Effector memory CD4-positive, alpha-beta T cell (primary cell): ENCODE data around the gene SETBP1.

Experiments used
- DNase-seq, 3 donors: peaks; one replicate each; pipeline ENCODE4 v3.0.0-alpha.2; 2020
- H3K27ac ChIP-seq: 2 replicates; pipeline ENCODE4 v1.7.0; 2013; ENCODE audit warnings: mild to moderate bottlenecking, low read length, moderate library complexity; ENCODE audit not compliant: insufficient read depth, poor library complexity, severe bottlenecking
- H3K27me3 ChIP-seq: replicated peaks from 2 replicates; pipeline ENCODE4 v1.7.0; 2013; ENCODE audit warnings: mild to moderate bottlenecking, low read length; ENCODE audit not compliant: insufficient read depth, control insufficient read depth, poor library complexity, severe bottlenecking
- H3K36me3 ChIP-seq: 2 replicates; pipeline ENCODE4 v1.7.0; 2013; ENCODE audit warnings: mild to moderate bottlenecking, low read length, moderate library complexity; ENCODE audit not compliant: control insufficient read depth, insufficient read depth
- H3K4me1 ChIP-seq: 2 replicates; pipeline ENCODE4 v1.7.0; 2013; ENCODE audit warnings: low read length, mild to moderate bottlenecking; ENCODE audit not compliant: control insufficient read depth, insufficient read depth, poor library complexity, severe bottlenecking
- H3K4me3 ChIP-seq: 2 replicates; pipeline ENCODE4 v1.7.0; 2013; ENCODE audit warnings: low read length, low read depth, mild to moderate bottlenecking; ENCODE audit not compliant: insufficient read depth, poor library complexity, severe bottlenecking
- H3K9me3 ChIP-seq: 2 replicates; pipeline ENCODE4 v1.7.0; 2013; ENCODE audit warnings: mild to moderate bottlenecking, low read length, moderate library complexity; ENCODE audit not compliant: control insufficient read depth

The SETBP1 gene

DNA sequence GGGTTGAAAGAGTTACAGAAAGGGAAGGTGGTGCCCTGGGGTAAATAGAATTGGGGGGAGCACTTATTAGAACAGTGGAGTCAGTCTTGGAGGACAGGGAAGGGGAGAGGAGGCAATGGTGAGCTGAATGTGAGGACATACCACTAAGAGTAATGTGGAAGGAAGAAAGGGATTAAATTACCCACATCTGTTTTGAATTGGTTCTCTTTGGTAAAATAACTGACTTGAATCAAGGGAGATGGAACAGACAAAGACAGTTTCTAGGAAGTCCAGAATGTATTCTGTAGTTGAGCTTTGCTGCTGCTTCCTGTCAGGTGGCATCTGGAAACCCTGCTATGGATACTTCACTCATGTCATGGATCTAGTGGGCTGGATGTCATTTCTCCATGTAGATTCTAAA, 6.7 kb downstream of the SETBP1 start:
- no peaks in the 10 kb centered on the region for H3K4me1 ChIP-seq
- no peaks in the 10 kb centered on the region for H3K9me3 ChIP-seq
- no peaks in the 10 kb centered on the region for H3K27me3 ChIP-seq
- no peak overlapping the region for H3K4me3 ChIP-seq
- no peak for DNase-seq
- H3K27ac ChIP-seq = no peak overlapping the region
- no peaks in the 10 kb centered on the region for H3K36me3 ChIP-seq

DNA sequence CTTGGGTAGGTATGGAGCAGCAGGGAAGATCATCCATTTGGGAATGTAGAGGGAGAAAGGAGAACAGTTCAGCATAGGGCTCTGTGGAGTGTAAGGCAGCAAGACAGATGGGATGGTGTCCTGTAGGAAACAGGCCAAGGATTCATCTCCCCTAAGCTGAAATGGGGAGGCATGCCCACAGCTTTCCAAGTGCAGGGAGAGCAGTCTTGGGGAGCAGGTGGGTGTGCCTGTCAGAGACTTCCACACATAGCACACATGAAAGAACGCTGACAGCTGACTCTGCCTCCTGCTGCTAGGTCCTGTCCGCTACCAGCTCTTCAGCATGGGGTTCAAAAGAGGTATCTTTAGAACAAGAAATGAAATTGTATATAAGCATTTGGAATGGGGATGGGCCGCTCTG, 9.0 kb downstream of the SETBP1 start:
- no peak overlapping the region for H3K4me3 ChIP-seq
- H3K9me3 ChIP-seq = no peaks in the 10 kb centered on the region
- no peaks in the 10 kb centered on the region for H3K27me3 ChIP-seq
- H3K27ac ChIP-seq = no peak overlapping the region
- no peaks in the 10 kb centered on the region for H3K36me3 ChIP-seq
- no peak for DNase-seq
- no peaks in the 10 kb centered on the region for H3K4me1 ChIP-seq

DNA sequence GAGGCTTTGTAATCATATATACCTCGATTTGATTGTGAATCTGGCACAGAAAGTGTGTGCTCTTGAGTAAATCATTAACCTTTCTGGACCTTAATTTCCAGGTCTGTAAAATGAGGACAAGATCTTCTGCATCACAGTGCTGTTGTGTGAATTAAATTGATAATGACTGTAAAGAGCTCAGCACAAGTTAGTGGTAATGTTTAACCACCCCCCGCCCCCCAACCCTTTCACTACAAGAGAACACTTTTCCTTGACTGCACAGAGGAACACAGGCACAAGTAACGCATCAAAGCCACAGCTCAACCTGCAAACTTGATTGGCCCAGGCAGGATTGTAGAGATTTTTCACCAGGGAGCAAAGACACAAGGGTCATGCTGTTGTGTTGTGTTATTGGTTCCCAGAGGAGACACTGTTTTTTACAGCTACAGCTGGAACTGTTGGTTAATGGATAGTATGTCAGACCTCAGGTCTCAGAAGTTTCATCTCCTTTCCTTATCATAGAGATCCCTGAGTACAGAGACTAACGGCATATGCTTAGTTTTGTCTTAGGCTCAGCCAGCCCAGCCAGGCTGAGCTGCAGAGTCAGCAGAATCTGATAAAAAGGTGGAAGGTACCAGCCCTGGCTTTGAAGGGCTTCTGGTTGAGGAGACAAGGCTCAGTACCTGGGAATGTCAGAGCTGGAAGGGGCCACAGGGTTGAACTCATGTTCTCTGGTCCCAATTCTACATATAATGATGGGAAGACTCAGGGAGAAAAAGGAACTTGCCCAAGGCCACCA, 10.6 kb downstream of the SETBP1 start:
- Histone ChIP-seq H3K36me3 (no peaks in the 10 kb centered on the region), H3K9me3 (no peaks in the 10 kb centered on the region), H3K4me1 (no peaks in the 10 kb centered on the region), H3K4me3 (no peak overlapping the region), H3K27me3 (no peaks in the 10 kb centered on the region), H3K27ac (no peak overlapping the region)
- no peak for DNase-seq

GRCh38 chr18:44693030-44693784, 12.5 kb downstream of the SETBP1 start:
- DNase-seq = no peak
- H3K4me1 ChIP-seq = no peaks in the 10 kb centered on the region
- H3K27me3 ChIP-seq = no peaks in the 10 kb centered on the region
- no peak overlapping the region for H3K27ac ChIP-seq
- H3K4me3 ChIP-seq = no peak overlapping the region
- H3K36me3 ChIP-seq = no peaks in the 10 kb centered on the region
- no peaks in the 10 kb centered on the region for H3K9me3 ChIP-seq

- no peak overlapping the region for H3K27ac ChIP-seq
- H3K36me3 ChIP-seq = no peaks in the 10 kb centered on the region
- H3K4me1 ChIP-seq = no peaks in the 10 kb centered on the region
- DNase-seq = no peak
- H3K27me3 ChIP-seq = no peaks in the 10 kb centered on the region
- H3K9me3 ChIP-seq = no peaks in the 10 kb centered on the region
- H3K4me3 ChIP-seq = no peak overlapping the region
Measured at GRCh38 chr18:44695503-44695902, 14.8 kb downstream of the SETBP1 start.

GRCh38 chr18:44696892-44697291, 16.2 kb downstream of the SETBP1 start:
- H3K36me3 ChIP-seq = no peaks in the 10 kb centered on the region
- no peaks in the 10 kb centered on the region for H3K9me3 ChIP-seq
- no peak overlapping the region for H3K27ac ChIP-seq
- no peaks in the 10 kb centered on the region for H3K27me3 ChIP-seq
- DNase-seq = no peak
- no peaks in the 10 kb centered on the region for H3K4me1 ChIP-seq
- H3K4me3 ChIP-seq = no peak overlapping the region

GRCh38 chr18:44697315-44697714, 16.6 kb downstream of the SETBP1 start:
- no peak overlapping the region for H3K4me3 ChIP-seq
- H3K4me1 ChIP-seq = no peaks in the 10 kb centered on the region
- H3K27ac ChIP-seq = no peak overlapping the region
- no peaks in the 10 kb centered on the region for H3K9me3 ChIP-seq
- no peak for DNase-seq
- H3K27me3 ChIP-seq = no peaks in the 10 kb centered on the region
- H3K36me3 ChIP-seq = no peaks in the 10 kb centered on the region

GRCh38 chr18:44698518-44698917, 17.8 kb downstream of the SETBP1 start:
- no peaks in the 10 kb centered on the region for H3K36me3 ChIP-seq
- no peak overlapping the region for H3K27ac ChIP-seq
- no peaks in the 10 kb centered on the region for H3K9me3 ChIP-seq
- no peak for DNase-seq
- no peaks in the 10 kb centered on the region for H3K27me3 ChIP-seq
- H3K4me1 ChIP-seq = no peaks in the 10 kb centered on the region
- no peak overlapping the region for H3K4me3 ChIP-seq

DNA sequence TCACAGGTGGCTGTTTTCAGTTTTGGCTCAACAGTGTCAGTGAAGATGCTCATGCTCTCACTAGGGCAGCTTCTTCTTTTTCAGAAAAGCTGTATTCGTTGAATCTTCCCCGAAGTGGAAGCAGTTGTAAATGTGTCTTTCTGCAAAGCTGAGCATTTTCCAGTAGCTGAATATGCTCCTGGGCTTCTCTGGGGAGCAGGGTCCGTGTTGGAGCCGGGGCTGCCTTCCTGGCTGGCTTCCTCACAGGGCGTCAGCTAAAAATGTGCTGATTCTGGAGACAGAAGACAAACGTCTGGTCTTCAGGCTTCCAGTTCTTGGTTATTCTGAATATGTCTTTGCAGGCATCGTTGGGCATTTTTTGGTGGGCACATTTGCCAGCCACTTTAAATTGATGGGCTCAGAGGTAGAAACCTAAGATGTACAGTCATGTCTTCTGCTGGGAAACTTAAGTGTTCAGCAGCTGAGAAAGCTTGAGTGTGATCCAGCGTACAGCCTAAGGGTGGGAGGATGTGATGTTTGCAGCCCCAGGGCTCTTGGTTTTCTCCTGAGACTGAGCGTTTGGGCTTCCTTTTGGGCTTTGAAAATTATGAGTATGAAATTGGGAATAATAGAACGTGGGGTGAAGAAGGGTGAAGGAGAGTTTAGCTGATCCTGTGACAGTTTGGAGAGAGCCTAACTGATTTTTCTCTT, 19.0 kb downstream of the SETBP1 start:
- Histone ChIP-seq H3K4me1 (no peaks in the 10 kb centered on the region), H3K27me3 (no peaks in the 10 kb centered on the region), H3K9me3 (no peaks in the 10 kb centered on the region), H3K27ac (no peak overlapping the region), H3K4me3 (no peak overlapping the region), H3K36me3 (no peaks in the 10 kb centered on the region)
- no peak for DNase-seq

DNA sequence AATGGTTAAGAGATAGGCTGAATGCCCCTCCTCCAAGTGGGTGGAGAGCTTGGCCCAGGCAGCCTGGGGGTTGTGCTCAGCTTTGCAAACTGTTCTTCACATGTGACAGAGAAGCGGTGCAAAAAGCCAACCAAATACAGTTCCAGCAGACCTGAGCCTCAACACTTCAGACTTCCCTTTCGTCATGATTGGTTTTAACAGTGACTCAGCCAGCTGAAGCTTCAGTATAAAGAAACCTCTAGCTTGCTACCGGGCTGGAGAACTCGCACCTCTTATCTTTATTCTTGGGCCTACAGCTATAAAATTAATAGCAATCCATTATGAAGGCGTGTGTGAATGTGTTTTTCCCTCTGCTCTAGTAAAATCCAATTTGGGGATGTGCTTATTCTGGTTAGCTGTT, 20.0 kb downstream of the SETBP1 start:
- no peaks in the 10 kb centered on the region for H3K9me3 ChIP-seq
- no peak overlapping the region for H3K4me3 ChIP-seq
- DNase-seq = no peak
- no peaks in the 10 kb centered on the region for H3K4me1 ChIP-seq
- no peak overlapping the region for H3K27ac ChIP-seq
- no peaks in the 10 kb centered on the region for H3K27me3 ChIP-seq
- H3K36me3 ChIP-seq = no peaks in the 10 kb centered on the region
